Activated naive CD4-positive, alpha-beta T cell (primary cell): ENCODE data around the gene LRRC42.
"Not testable (repeated sequence)": the region's sequence is repeated elsewhere in the genome, so short reads cannot be mapped to it uniquely, and the experiment has no call there.

Source experiments
- DNase-seq, 4 experiments: peaks; one replicate each; lab custom pipeline; 2025; lab: John Stamatoyannopoulos, UW

Gene LRRC42

GRCh38 chr1:53967409-53968124 lies 21.4 kb downstream of the LRRC42 start:
- DNase-seq = no peak

- DNase-seq = no peak
Measured at GRCh38 chr1:53968125-53968513, 22.0 kb downstream of the LRRC42 start.

DNA sequence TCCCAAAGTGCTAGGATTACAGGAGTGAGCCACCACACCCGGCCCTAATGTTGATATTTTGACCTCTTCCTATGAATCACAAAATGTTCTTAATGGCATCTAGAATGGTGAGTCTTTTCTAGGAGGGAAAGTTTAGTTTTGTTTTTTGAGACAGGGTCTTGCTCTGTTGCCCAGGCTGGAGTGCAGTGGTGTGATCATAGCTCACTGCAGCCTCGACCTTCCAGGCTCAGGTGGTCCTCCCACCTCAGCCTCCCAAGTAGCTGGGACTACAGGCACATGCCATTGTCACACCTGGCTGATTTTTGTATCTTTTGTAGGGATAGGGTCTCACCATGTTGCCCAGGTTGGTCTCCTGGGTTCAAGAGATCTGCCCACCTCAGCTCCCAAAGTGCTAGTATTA lies 23.2 kb downstream of the LRRC42 start:
- DNase-seq = not testable (repeated sequence)

GRCh38 chr1:53971718-53972117 lies 25.6 kb downstream of the LRRC42 start:
- no peak for DNase-seq

GRCh38 chr1:53975861-53976260 lies 29.7 kb downstream of the LRRC42 start:
- no peak for DNase-seq

DNA sequence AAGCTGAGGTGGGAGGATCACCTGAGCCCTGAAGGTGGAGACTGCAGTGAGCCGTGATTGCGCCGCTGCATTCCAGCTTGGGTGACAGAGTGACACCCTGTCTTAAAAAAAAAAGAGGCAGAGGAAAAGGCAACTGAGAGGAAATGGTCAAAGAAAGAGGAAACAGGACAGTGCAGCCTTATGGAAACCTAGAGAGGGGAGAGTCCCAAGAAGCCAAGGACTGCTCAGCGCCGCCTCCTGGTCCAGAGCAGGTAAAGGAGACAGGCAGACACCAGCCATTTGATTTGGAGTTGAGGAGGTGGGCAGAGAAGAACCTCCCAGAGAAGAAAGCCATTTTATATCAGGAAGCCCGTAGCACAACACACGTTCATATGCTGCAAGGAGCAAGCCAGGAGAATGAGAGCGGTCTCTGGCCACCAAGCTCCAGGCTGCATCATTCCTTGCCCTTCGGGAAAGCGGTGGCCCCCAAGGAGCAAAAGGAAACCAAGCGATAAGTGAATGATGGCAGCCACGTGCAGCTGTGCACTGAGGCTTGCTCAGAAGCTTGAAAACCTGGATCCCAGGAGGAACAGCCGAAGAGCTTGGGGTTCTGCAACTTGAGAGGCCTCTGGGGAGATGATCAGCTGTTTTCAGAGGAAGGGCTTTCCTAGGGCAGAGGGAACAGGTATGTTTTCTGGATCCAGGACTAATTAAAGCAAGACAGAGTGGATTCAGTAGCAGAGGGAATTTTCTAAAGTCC lies 33.7 kb downstream of the LRRC42 start:
- DNase-seq = no peak

DNA sequence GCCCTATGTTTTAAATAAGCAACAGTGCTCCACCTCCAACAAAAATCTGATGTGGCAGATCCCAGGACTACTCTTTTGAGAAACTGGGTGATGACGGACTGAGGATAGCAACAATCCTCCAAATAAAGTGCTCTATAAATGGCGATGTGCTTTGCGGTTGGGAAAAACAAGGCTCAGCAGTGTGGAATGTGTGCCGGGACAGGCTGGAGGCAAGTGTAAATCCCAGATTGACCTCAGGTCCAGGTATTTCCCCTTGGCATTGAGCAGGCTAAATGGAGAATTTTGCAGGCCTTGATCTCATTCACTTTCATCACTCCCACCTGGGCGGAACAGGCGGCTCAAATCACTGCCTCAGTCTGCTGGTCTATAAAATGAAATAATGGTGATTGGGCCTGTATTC lies 35.1 kb downstream of the LRRC42 start:
- DNase-seq = no peak

GRCh38 chr1:53982034-53982762 lies 36.0 kb downstream of the LRRC42 start:
- DNase-seq = no peak

DNA sequence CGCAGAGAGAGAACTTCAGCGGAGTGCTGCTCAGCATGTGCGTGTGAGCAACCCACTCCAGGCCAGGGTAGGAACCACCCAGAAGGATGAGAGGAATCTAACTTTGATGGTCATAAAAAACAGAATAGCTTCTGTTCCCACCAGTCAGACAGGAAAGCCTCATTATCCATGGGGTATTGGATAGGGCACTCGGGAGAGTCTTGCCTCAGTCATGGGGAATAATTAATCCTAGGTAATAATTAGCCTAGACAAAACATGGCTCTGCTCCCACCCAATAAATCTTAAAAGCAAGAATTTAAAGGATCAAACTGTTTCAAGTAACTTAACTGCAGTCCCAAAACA lies 36.6 kb downstream of the LRRC42 start:
- no peak for DNase-seq

- no peak for DNase-seq
Measured at GRCh38 chr1:53984726-53985125, 38.6 kb downstream of the LRRC42 start.

GRCh38 chr1:53986458-53986857 lies 40.3 kb downstream of the LRRC42 start:
- no peak for DNase-seq

DNA sequence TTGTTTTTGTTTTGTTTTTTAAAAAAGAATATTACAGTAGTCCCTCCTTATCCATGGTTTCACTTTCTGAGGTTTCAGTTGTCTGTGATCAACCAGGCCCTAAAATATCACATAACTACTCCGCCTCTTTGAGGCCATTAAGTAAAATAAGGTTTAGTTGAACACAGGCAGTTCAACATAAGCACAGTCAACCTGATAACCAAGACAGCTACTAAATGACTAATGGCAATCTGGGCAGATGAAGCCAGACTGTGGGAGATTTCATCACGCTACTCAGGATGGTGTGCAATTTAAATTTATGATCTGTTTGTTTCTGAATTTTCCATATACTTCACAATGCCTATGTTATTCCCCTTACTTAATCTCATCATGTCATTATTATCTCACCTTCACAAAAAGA lies 41.7 kb downstream of the LRRC42 start:
- DNase-seq = no peak

DNA sequence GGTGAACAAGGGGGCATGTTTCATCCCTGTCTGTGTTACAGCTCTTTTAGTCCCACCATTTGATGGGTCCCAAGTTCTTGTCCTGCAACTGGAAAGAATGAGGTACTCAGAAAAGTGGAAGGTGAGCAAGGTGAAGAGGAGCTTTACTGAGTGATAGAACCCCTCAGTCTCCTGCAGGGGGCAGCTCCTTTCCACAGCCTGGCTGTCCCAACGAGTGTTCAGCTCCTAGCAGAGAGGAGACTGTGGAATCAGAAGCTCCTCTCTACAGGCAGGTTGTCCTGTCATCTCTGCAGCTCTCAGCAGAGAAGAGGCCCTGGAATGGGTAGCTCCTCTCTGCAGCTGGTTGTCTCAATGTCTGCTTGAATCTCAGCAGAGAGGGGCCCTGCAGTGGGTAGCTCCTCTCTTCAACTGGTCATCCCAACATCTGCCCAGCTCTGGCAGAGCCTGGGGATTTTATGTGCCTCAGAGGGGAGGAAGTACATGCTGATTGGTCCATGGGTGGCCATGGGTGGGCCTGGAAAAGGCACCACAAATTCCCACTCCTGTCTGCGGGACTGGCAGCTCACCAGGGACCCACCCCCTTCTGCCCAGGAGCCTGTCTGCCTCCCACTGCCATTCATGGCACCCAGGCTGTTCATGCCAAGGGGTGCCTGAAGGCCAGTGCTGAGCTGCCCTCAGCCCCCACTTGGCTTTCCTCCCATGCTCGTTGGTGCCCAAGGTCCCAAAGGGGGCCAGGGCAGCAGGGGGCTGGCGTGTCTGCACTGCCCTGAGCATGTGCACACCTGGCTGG lies 46.1 kb downstream of the LRRC42 start:
- DNase-seq = no peak

DNA sequence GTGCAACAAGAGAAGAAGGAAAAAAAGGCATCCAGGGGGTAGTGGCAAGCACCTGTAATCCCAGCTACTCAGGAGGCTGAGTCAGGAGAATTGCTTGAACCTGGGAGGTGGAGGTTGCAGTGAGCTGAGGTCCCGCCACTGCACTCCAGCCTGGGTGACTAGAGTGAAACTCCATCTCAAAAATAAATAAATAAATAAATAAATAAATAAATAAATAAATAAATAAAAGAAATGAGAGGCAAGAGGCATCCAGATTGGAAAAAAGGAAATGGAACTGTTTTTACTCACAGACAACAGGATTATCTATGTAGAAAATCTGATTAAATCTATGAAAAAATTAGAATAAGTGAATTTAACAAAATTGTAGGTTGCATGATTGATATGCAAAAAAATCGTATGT lies 48.4 kb downstream of the LRRC42 start:
- not testable (repeated sequence) for DNase-seq

DNA sequence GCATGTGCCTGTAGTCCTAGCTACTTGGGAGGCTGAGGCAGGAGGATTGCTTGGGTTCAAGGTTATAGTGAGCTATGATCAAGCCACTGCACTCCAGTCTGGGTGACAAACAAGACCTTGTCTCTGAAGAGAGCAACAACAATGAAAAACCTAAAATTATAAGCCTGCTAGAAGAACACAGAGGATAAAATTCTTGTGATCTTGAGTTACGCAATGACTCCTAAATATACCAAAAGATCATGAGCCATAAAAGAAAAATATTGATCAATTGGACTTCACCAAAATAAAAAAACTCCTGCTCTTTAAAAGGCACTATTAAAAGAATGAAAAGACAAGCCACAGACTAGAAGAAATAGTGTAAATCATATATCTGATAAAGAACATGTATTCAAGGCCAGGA lies 49.5 kb downstream of the LRRC42 start:
- DNase-seq = no peak

DNA sequence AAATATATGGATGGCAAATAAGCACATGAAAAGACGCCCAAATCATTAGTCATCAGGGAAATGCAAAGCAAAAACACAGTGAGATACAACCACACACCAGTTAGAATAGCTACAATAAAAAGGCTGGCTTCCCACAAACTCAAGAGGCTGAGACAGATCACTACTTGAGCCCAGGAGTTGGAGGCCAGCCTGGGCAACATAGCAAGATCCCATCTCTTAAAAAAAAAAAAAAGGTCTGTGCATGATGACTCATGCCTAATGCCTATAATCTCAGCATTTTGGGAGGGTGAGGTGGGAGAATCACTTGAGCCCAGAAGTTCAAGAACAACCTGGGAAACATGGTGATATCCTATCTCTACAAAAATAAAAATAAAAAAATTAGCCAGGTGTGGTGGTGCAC lies 52.1 kb downstream of the LRRC42 start:
- DNase-seq = no peak

GRCh38 chr1:53999920-54000319 lies 53.8 kb downstream of the LRRC42 start:
- DNase-seq = no peak

- DNase-seq = no peak
Measured at GRCh38 chr1:54001591-54001990, 55.4 kb downstream of the LRRC42 start.

GRCh38 chr1:54002544-54003248 lies 56.5 kb downstream of the LRRC42 start:
- no peak for DNase-seq

GRCh38 chr1:54003249-54003646 lies 57.1 kb downstream of the LRRC42 start:
- DNase-seq = no peak

- not testable (repeated sequence) for DNase-seq
Measured at GRCh38 chr1:54003750-54004480, 57.8 kb downstream of the LRRC42 start.
